Measurements from ENCODE around the gene LCOR. TPM values are rescaled to one million over a fixed set of nuclear protein-coding genes. Genes with fewer than 3 reads are reported as not detected.

LCOR gene
- total and polyA plus RNA-seq, 2 of the 4 experiments (the other 2 are of a cell fraction), result 3.7 to 36.9 TPM

GRCh38 chr10:97019213-97019844 is 187.2 kb downstream of the LCOR start:
- intact Hi-C loops (cut with micrococcal nuclease) (no loop called here), in situ Hi-C loops (cut with MboI; ENCODE audit: low sequenced_read_pairs) (no loop called here), dilution Hi-C loops (cut with HindIII; ENCODE audit: low sequenced_read_pairs, unreplicated experiment) (no loop called here)
- Histone ChIP-seq H3K27ac (ENCODE audit: insufficient read depth, low read length) (no peak overlapping the region), H3K56ac (ENCODE audit: extremely low read depth, insufficient read depth, low read length) (no peak overlapping the region), H3K4me3 (ENCODE audit: insufficient read depth, low read depth, low read length) (no peak overlapping the region), H3K4me2 (ENCODE audit: low read depth, low read length) (no peak overlapping the region), H4K20me1 (ENCODE audit: insufficient read depth, low read length) (peaks cover 7% of the 10 kb centered on the region; the same call in 1 of the 2 replicates), H3K27me3 (ENCODE audit: control insufficient read depth, insufficient read depth, low read length) (peaks cover 2% of the 10 kb centered on the region; the same call in 1 of the 2 replicates), H2BK15ac (ENCODE audit: low read depth, low read length) (no peak overlapping the region), H3K23ac (ENCODE audit: low read depth, low read length) (no peak overlapping the region), H3K9me3 (ENCODE audit: control insufficient read depth, insufficient read depth, low read length) (no peaks in the 10 kb centered on the region), H3K9me1 (ENCODE audit: insufficient read depth, low read length) (peaks cover 13% of the 10 kb centered on the region; the same call in 1 of the 2 replicates), H3K4ac (ENCODE audit: low read depth, low read length) (no peak overlapping the region), H2BK120ac (ENCODE audit: low read depth, low read length) (no peak overlapping the region), H4K5ac (ENCODE audit: low read depth, low read length) (no peak overlapping the region), H2AK9ac (replicated peaks; ENCODE audit: low read depth, low read length, poor library complexity) (no peak overlapping the region), H3K14ac (replicated peaks; ENCODE audit: low read depth, low read length) (no peak overlapping the region), H3K4me1 (ENCODE audit: control insufficient read depth, insufficient read depth, low read length) (peaks cover 5% of the 10 kb centered on the region; the same call in 1 of the 2 replicates), H2AK5ac (ENCODE audit: low read depth, low read length) (no peak overlapping the region; the same call in 1 of the 2 replicates), H4K91ac (ENCODE audit: insufficient read depth, low read depth, low read length) (no peak overlapping the region), H3K36me3 (ENCODE audit: control insufficient read depth, insufficient read depth, low read length) (no peaks in the 10 kb centered on the region), H3K9ac (ENCODE audit: low read depth, low read length) (no peak overlapping the region), H3K79me1 (ENCODE audit: low read depth in 1 of 2, low read length in 2 of 2) (no peaks in the 10 kb centered on the region), H3K18ac (ENCODE audit: low read depth, low read length) (no peak overlapping the region), H2BK5ac (ENCODE audit: low read depth, low read length, poor library complexity, severe bottlenecking) (no peak overlapping the region), H2AFZ (replicated peaks; ENCODE audit: low read length, poor library complexity) (no peak overlapping the region), H2BK20ac (ENCODE audit: low read depth, low read length) (no peak overlapping the region), H4K8ac (ENCODE audit: low read depth in 2 of 2, low read length in 2 of 2) (no peak overlapping the region)
- ATAC-seq (ENCODE audit: low read depth) (no peak), DNase-seq (no peak)
- no CpG with 5 or more reads among the region's 12 CpGs for WGBS, 2 experiments (ENCODE audit: extremely low coverage in 2 of 2, insufficient read length in 1 of 2)
- BruUV-seq (replicated peaks), result no TSS peak
- ChIA-PET POLR2A (ENCODE audit: unreplicated experiment) (no interaction called here), CTCF (no interaction called here)
- TF ChIP-seq MXI1 (IDR thresholded peaks at IDR 0.05; ENCODE audit: borderline replicate concordance, low read depth, low read length) (no peak), USF2 (IDR thresholded peaks at IDR 0.05; ENCODE audit: low read depth, low read length) (no peak), RAD21 (IDR thresholded peaks at IDR 0.05; ENCODE audit: low read length) (no peak), BHLHE40 (IDR thresholded peaks at IDR 0.05; ENCODE audit: low read depth, low read length) (no peak), CHD1 (IDR thresholded peaks at IDR 0.05; ENCODE audit: low read depth, low read length) (no peak), MAFK (IDR thresholded peaks at IDR 0.05; ENCODE audit: low read depth, low read length) (no peak), FOS (IDR thresholded peaks at IDR 0.05; ENCODE audit: low read depth, low read length) (no peak), NFE2L2 (IDR thresholded peaks at IDR 0.05; ENCODE audit: low read depth, low read length) (no peak), ELK1 (IDR thresholded peaks at IDR 0.05; ENCODE audit: borderline replicate concordance, low read depth, low read length) (no peak), MAZ (IDR thresholded peaks at IDR 0.05; ENCODE audit: borderline replicate concordance, low read depth, low read length) (no peak), RCOR1 (IDR thresholded peaks at IDR 0.05; ENCODE audit: insufficient replicate concordance, low read length) (no peak), CEBPB (IDR thresholded peaks at IDR 0.05; ENCODE audit: low read depth, low read length) (no peak), CTCF (conservative IDR thresholded peaks at IDR 0.05; ENCODE audit: low read depth, low read length) (no peak), POLR2A (IDR thresholded peaks at IDR 0.05; ENCODE audit: low read depth, low read length) (no peak)

All from IMR-90 (cell line).